HG03575 (cell line): Measurements from ENCODE around the gene ANGPTL8.

Source experiments
- ATAC-seq: cut with Tn5 transposase; IDR thresholded peaks from one replicate; pipeline ENCODE4 v1.9.1; 2021; ENCODE audit not compliant: unreplicated experiment, insufficient number of reproducible peaks, low FRiP score; ENCODE audit errors: extremely low read depth

Gene ANGPTL8

GRCh38 chr19:11230621-11231386, 8.6 kb upstream of the ANGPTL8 start:
- no peak for ATAC-seq

DNA sequence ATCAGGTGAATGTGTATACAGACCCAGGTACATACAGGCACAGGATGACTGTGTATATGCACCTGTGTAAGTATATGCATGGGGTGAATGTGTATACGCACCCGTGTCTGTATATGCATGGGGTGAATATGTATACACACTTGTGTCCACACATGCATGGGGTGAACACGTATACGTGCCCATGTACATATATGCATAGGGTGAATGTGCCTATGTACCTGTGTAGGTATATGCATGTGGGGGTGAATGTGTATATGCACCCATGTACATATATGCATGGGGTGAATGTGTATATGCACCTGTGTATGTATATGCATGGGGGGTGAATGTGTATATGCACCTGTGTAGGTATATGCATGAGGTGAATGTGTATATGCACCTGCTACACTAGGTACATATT, 6.9 kb upstream of the ANGPTL8 start:
- no peak for ATAC-seq

- ATAC-seq: no peak
These were observed 6.3 kb upstream of the ANGPTL8 start for GRCh38 chr19:11233073-11233472.

DNA sequence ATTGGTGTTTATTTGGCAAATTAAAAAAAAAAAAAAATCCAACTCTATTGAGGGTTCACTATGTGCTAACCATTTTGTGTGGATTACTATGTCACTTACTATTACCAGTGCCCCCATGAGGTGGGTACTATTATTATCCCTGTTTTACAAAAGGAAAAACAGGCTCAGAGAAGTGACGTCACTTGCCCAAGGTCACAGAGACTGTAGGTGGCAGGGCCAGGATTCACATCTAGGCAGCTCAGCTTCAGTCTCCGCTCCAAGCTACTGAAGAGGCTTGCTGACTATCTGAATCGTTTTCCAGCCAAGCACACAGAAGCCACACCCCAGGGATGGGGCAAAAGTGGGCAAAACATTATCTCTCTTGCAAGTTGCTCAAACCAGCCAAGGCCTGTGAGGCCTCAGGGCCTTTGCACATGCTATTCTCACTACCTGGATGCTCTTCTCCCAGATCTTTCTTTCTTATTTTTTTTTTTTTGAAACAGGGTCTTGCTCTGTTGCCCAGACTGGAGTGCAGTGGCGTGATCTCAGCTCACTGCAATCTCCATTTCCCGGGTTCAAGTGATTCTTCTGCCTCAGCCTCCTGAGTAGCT, 4.8 kb upstream of the ANGPTL8 start:
- no peak for ATAC-seq

- no peak for ATAC-seq
These were observed 2.8 kb upstream of the ANGPTL8 start for GRCh38 chr19:11236324-11237301.

DNA sequence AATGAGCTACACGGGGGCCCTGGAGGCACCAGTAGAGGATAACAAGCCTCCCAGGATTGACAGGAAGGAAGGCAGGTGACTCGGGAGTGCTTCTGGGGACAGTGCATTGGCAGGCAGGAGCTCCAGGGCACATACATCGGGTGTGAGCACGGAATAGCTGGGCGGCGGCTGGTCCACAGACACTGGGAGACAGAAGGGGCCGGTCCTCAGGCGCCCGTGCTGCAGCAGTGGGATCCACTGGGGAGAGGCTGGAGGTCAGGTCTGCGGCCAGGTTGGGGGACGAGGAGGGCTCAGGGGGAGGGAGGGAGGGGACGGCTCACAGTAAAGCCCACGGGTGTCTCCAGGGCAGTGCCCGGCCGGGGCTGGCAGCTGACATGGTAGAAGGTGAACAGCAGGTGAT, 2.1 kb upstream of the ANGPTL8 start:
- ATAC-seq: no peak

GRCh38 chr19:11238041-11238440, 1.4 kb upstream of the ANGPTL8 start:
- ATAC-seq: no peak

GRCh38 chr19:11238781-11239376, 540 bp upstream of the ANGPTL8 start:
- no peak for ATAC-seq

- no peak for ATAC-seq
These were observed 607 bp downstream of the ANGPTL8 start for GRCh38 chr19:11240008-11240444.

DNA sequence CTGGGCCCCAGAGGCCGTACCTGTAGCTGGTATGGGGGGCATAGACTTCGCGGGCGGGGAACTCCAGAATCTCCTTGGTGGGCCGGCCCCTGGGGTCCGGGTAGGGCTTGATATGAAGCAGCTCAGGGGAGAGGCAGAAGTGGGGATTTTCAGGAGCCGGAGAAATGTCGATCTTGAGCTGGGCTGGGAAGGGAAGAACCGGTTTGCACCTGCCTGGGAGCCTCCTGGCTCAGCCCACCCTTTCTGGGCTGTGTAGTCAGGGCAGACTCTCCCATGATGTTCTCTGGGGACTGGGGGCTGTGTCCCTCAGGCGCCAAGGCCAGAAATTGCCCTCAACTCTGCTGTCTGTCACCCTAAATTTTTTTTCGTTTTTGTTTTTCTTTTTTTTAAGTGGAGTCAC, 2.6 kb downstream of the ANGPTL8 start:
- ATAC-seq: no peak

GRCh38 chr19:11242864-11243797, 3.7 kb downstream of the ANGPTL8 start:
- no peak for ATAC-seq

DNA sequence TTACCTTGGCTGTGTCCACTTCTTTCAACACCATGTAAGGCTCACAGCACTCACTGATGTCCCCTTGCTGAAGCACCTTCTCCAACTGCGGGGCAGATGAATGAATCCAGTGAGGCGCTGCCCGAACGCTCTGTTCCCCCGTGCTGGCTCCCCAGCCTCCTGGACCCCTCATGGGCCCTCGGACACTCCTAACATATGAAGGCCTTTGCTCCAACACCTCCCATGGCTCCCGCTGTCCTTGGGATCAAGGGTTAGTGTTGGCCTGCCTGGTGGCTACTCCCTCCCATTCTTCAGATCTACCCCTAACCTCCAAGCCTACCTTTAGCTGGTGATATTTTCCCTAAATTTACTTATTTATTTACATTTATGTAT, 4.4 kb downstream of the ANGPTL8 start:
- no peak for ATAC-seq

GRCh38 chr19:11244846-11245589, 5.6 kb downstream of the ANGPTL8 start:
- ATAC-seq: no peak

GRCh38 chr19:11246941-11247340, 7.5 kb downstream of the ANGPTL8 start:
- no peak for ATAC-seq

DNA sequence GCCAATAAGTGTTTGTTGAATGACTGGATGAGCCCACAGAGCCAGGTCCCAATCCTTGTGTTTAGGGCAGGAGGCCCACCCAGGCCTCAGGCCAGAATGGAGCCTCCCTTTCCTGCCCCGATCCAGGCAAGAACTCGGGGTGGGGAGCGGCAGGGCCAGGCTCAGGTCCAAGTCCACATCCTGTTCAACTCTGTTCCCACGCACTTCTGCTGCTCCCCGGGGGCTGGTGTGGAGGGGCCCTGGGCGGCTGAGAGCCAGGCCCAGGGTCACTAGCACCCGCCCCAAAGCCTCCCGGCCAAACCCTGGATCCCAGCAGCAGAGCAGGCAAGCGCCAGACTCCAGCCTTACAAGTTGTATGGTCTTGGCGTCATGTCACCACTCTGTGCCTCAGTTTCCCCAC, 8.0 kb downstream of the ANGPTL8 start:
- ATAC-seq: no peak

GRCh38 chr19:11247934-11248333, 8.5 kb downstream of the ANGPTL8 start:
- no peak for ATAC-seq

DNA sequence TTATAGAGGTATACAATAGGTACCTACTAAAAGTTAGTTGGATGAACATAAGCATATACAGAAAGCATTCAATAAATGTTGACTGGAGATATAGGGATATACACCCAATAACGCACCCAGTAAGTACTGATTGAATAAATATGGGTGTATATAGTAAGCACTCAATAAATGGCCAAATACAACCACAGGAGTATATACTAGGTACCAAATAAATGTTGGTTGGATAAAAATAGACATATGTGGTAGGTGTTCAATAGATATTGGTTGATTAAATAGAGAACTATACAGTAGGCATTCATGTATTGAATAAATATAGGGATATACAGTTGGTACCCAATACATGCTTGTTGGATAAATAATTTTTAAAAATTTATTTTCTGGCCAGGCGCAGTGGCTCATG, 9.4 kb downstream of the ANGPTL8 start:
- ATAC-seq: no peak

GRCh38 chr19:11251217-11251616, 11.8 kb downstream of the ANGPTL8 start:
- ATAC-seq: no peak
